ACC112 (cell line): ENCODE measurements around the gene KLHL22.

Source experiments
- H2AFZ ChIP-seq: fragments of 200-600 bp; sonication (generic); one replicate; pipeline ENCODE4 v1.6.0; 2017; ENCODE audit warnings: antibody characterized with exemption, low read length; ENCODE audit not compliant: unreplicated experiment
- H3K27ac ChIP-seq: fragments of 200-600 bp; sonication (generic); 2 replicates; pipeline ENCODE4 v1.5.1; 2014; ENCODE audit warnings: low read depth, mild to moderate bottlenecking, antibody characterized with exemption, low read length, moderate library complexity
- H3K27me3 ChIP-seq: fragments of 200-600 bp; sonication (generic); 2 replicates; pipeline ENCODE4 v1.6.1; 2014; ENCODE audit warnings: mild to moderate bottlenecking, antibody characterized with exemption, low read length, moderate library complexity, mixed read lengths; ENCODE audit not compliant: insufficient read depth
- H3K36me3 ChIP-seq: fragments of 200-600 bp; sonication (generic); 2 replicates; pipeline ENCODE4 v1.6.1; 2016; ENCODE audit warnings: mild to moderate bottlenecking, antibody characterized with exemption, low read length, moderate library complexity, mixed read lengths; ENCODE audit not compliant: insufficient read depth
- H3K4me1 ChIP-seq: fragments of 200-600 bp; sonication (generic); one replicate; pipeline ENCODE4 v1.6.1; 2016; ENCODE audit warnings: low read length, mixed read lengths; ENCODE audit not compliant: insufficient read depth, unreplicated experiment, control insufficient read depth
- H3K4me3 ChIP-seq: fragments of 200-600 bp; sonication (generic); 2 replicates; pipeline ENCODE4 v1.5.1; 2014; ENCODE audit warnings: mild to moderate bottlenecking, low read depth, low read length
- H3K79me2 ChIP-seq: fragments of 200-600 bp; sonication (generic); one replicate; pipeline ENCODE4 v1.6.0; 2016; ENCODE audit warnings: low read length; ENCODE audit not compliant: control insufficient read depth, unreplicated experiment, insufficient read depth

The KLHL22 gene

GRCh38 chr22:20437613-20438426 lies 57.8 kb downstream of the KLHL22 start, which contains the start of gene SCARF2:
Gene SCARF2, minus strand, starts transcription at chr22:20437825. Its CDS starts 71 bp downstream, at chr22:20437754.
- Histone ChIP-seq H3K27me3 (no peaks in the 10 kb centered on the region), H3K4me3 (peak within 1 kb of the TSS; percentile 97), H3K27ac (no peak within 1 kb of the TSS), H3K4me1 (peaks cover 17% of the 10 kb centered on the region), H2AFZ (no peak within 1 kb of the TSS), H3K79me2 (peaks cover 35% of the 10 kb centered on the region), H3K36me3 (no peaks in the 10 kb centered on the region)

DNA sequence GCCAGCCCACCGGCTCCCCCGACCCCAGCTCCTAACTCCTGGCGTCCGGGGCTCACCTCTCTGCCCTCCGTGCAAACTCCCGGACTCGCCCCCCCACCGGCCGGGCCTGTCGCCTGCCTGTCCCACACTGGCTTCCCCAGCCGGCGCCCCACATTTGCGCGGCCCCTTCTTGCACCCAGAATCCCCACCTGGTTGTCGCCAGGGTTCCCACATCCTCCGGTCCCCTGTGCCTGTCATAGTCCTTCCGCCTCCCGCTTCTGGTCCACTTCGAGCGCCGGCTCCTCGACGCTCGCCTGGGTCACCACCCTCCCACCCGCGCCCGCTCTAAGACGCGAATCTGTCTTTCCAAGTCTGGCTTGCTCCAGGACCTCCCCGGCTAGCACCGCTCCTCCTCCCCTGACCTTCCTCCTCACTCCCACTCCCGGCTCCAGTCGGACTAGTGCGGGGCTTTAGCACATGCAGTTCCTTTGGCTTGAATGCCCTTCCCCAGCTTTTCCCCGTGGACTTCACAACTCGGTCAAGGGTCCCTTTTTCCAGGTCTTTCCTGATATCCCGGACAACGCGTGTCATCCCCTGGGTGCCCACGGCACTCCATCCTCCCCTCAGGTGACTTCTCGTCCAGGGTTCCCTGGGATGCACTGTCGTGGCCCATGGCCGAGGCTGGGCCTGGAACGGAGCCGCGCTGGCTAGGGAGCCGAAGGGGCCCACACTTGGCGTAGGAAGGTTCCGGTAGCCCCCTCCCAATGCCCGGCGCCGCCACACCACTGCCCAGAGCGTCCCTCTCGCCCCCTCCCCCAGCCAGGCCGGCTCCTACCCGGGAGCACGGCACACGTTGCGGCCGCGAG lies 58.6 kb downstream of the KLHL22 start:
- Histone ChIP-seq H3K79me2 (peaks cover 40% of the 10 kb centered on the region), H3K4me1 (peaks cover 17% of the 10 kb centered on the region), H2AFZ (no peak overlapping the region), H3K27ac (no peak overlapping the region), H3K36me3 (no peaks in the 10 kb centered on the region), H3K4me3 (peak overlapping the region; percentile 97), H3K27me3 (no peaks in the 10 kb centered on the region)

GRCh38 chr22:20436307-20436767 lies 59.3 kb downstream of the KLHL22 start:
- H3K36me3 ChIP-seq: no peaks in the 10 kb centered on the region
- peaks cover 17% of the 10 kb centered on the region for H3K4me1 ChIP-seq
- H3K27ac ChIP-seq: no peak overlapping the region
- H2AFZ ChIP-seq: peak overlapping the region; percentile 14
- H3K79me2 ChIP-seq: peaks cover 40% of the 10 kb centered on the region
- H3K4me3 ChIP-seq: peak overlapping the region; percentile 97
- H3K27me3 ChIP-seq: no peaks in the 10 kb centered on the region

GRCh38 chr22:20435436-20436306 lies 59.9 kb downstream of the KLHL22 start:
- peak overlapping the region; percentile 14 for H2AFZ ChIP-seq
- peak overlapping the region; percentile 97 for H3K4me3 ChIP-seq
- no peaks in the 10 kb centered on the region for H3K27me3 ChIP-seq
- no peaks in the 10 kb centered on the region for H3K36me3 ChIP-seq
- no peak overlapping the region for H3K27ac ChIP-seq
- peaks cover 40% of the 10 kb centered on the region for H3K79me2 ChIP-seq
- H3K4me1 ChIP-seq: peaks cover 17% of the 10 kb centered on the region

GRCh38 chr22:20434773-20435172 lies 60.8 kb downstream of the KLHL22 start:
- no peak overlapping the region for H2AFZ ChIP-seq
- no peaks in the 10 kb centered on the region for H3K27me3 ChIP-seq

GRCh38 chr22:20434264-20434751 lies 61.3 kb downstream of the KLHL22 start:
- Histone ChIP-seq H3K27me3 (no peaks in the 10 kb centered on the region), H3K79me2 (peaks cover 40% of the 10 kb centered on the region), H2AFZ (no peak overlapping the region), H3K27ac (no peak overlapping the region), H3K36me3 (no peaks in the 10 kb centered on the region), H3K4me3 (no peak overlapping the region), H3K4me1 (peaks cover 17% of the 10 kb centered on the region)

More at GRCh38 chr22:20434773-20435172, 60.8 kb downstream of the KLHL22 start:
- peaks cover 17% of the 10 kb centered on the region for H3K4me1 ChIP-seq
- H3K36me3 ChIP-seq: no peaks in the 10 kb centered on the region
- H3K27ac ChIP-seq: no peak overlapping the region
- no peak overlapping the region for H3K4me3 ChIP-seq
- H3K79me2 ChIP-seq: peaks cover 40% of the 10 kb centered on the region

DNA sequence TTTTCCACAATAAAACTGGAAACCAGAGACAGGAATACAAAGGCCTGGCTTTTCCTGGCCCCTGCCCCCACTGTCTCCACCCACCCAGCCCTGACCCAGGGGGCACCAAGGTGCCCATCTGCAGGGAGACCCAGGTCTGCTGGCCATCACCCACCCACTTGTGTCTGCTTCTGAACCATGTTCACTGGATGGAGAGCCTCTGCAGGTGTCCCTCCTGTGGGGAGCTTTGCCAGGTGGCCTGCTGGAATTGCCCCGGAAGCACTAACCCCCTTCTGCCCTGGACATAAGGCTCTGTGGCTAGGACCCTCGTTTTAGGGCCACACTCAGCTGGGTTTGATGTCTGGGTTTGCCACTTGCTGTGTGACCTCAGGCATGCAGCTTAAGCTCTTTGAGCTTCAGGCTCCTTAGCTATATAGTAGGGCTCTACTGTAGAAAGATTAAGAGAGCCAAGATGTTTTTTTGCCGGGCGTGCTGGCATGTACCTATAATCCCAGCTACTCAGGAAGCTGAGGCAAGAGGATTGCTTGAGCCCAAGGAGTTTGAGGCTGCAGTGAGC lies 61.8 kb downstream of the KLHL22 start:
- peaks cover 40% of the 10 kb centered on the region for H3K79me2 ChIP-seq
- no peak overlapping the region for H3K4me3 ChIP-seq
- no peak overlapping the region for H2AFZ ChIP-seq
- H3K27ac ChIP-seq: no peak overlapping the region
- H3K36me3 ChIP-seq: no peaks in the 10 kb centered on the region
- H3K27me3 ChIP-seq: no peaks in the 10 kb centered on the region
- H3K4me1 ChIP-seq: peaks cover 16% of the 10 kb centered on the region

- H3K27ac ChIP-seq: no peak overlapping the region
- no peak overlapping the region for H3K4me3 ChIP-seq
- peaks cover 40% of the 10 kb centered on the region for H3K79me2 ChIP-seq
- H2AFZ ChIP-seq: no peak overlapping the region
- H3K27me3 ChIP-seq: no peaks in the 10 kb centered on the region
- no peaks in the 10 kb centered on the region for H3K36me3 ChIP-seq
- H3K4me1 ChIP-seq: peaks cover 10% of the 10 kb centered on the region
Observed at GRCh38 chr22:20433191-20433590, 62.4 kb downstream of the KLHL22 start.

- Histone ChIP-seq H3K4me3 (no peak overlapping the region), H3K4me1 (peaks cover 10% of the 10 kb centered on the region), H3K79me2 (peaks cover 40% of the 10 kb centered on the region), H2AFZ (no peak overlapping the region), H3K27ac (no peak overlapping the region), H3K27me3 (no peaks in the 10 kb centered on the region), H3K36me3 (no peaks in the 10 kb centered on the region)
Observed at GRCh38 chr22:20432244-20432686, 63.3 kb downstream of the KLHL22 start.
